D341Med (cell line): ENCODE results near the gene MFSD2A.
"Not testable (repeated sequence)": the region's sequence is repeated elsewhere in the genome, so short reads cannot be mapped to it uniquely, and the experiment has no call there.

Experiments used
- DNase-seq: peaks from one replicate; pipeline ENCODE4 v3.0.0; 2012; ENCODE audit warnings: low spot score

Gene MFSD2A

DNA sequence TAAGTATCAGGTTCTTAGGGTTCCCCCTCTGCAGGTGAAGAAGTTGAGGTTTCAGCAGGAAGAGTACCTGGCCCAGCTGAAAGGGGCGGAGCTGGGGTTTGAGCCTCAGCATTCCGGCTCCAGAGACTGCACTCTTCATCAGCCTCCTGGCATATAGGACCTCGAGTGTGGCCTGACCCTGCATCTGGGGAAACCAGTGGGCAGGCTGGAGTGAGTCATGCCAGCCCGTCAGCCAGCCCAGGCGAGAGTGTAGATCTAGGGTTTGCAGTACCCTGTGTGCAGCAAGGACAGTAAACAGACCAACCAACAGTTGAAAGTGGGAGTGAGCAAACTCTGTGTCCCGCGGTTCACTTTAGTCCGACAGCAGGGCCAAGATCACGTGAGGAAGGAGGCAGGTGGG, 14.1 kb downstream of the MFSD2A start:
- DNase-seq: no peak

DNA sequence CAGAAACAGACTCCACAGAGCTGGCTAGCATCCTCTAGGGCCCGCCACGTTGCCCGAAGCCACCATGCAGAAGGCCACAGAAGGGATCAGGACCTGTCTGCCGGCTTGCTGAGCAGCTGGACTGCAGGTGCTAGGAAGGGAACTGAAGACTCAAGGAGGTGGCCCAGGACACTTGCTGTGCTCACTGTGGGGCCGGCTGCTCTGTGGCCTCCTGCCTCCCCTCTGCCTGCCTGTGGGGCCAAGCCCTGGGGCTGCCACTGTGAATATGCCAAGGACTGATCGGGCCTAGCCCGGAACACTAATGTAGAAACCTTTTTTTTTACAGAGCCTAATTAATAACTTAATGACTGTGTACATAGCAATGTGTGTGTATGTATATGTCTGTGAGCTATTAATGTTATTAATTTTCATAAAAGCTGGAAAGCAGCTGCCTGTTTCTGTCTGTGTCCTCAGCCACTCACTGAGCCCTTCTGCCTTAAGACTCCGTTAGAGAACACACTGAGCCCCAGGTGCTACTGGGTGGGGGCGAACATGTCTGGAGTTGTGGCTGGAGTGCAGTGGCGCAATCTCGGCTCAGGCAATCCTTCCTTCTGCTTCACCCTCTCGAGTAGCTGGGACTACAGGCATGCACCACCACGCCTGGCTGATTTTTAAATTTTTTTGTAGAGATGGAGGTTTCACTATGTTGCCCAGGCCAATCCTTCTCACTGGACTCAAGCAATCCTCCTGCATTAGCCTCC, 14.8 kb downstream of the MFSD2A start:
- no peak for DNase-seq

DNA sequence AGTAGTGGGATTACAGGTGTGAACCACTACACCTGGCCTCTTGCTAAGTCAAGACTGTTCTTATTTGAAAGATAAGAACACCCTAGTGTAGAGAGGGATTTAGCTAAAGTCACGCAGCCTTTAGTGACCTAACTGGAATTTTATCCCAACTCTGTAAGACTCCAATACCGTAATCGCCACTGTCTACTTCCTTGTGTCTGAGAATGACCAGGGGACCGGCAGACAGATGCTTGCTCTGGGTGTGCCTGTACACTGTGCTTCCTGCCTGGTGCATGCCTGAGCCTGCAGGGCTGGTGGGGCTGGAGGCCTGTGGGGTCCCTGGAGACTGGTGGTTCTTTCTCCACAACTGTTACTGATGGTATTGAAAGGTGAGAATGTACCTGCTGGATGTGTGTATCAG, 15.3 kb downstream of the MFSD2A start:
- DNase-seq: no peak

- DNase-seq: no peak
Measured at GRCh38 chr1:39971138-39971537, 16.2 kb downstream of the MFSD2A start.

DNA sequence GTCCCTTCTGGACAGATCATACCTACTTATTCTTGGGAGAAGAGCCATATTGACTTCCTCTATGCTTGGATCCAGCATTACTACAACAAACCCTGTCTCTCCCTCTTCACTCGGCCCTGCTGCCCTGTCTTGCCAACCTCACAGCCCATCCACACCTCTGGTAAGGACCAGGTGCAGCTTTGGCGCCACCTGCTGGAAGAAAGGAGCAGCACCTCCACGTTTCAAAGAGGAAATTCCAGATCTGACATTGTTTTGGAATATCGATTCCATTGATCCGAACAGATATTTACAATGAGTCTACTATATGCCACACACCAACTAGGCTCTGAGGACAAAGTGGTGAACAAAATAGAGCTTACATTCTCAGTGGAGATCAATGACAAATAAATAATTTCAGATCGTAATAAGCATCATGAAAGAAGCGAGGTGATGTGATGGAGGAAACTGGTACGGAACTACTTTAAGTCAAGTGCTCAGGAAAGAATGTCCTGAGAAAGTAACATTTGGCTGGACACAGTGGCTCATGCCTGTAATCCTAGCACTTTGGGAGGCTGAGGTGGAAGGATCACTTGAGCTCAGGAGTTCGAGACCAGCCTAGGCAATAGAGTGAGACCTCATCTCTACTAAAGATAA, 18.7 kb downstream of the MFSD2A start:
- DNase-seq: peak; percentile 84

- no peak for DNase-seq
Measured at GRCh38 chr1:39976732-39977131, 21.8 kb downstream of the MFSD2A start.

DNA sequence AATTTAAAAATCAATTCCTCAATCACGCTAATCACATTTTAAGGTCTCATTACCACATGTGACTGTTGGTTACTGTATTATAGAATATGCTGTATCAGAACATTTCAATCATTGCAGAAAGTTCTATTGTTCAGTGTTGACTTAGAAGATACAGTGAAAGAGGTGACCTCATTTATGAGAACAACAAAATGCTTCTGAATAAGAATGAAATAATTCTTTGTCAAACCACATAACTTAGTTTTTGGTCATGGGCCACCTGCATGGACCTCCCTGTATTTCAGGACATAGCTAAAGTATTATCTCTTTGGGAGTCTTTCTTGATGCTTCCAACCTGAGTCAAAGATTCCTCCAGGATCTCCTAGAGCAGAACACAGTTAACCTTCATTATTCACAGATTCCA, 22.3 kb downstream of the MFSD2A start:
- no peak for DNase-seq

- no peak for DNase-seq
Measured at GRCh38 chr1:39979654-39980053, 24.7 kb downstream of the MFSD2A start.

DNA sequence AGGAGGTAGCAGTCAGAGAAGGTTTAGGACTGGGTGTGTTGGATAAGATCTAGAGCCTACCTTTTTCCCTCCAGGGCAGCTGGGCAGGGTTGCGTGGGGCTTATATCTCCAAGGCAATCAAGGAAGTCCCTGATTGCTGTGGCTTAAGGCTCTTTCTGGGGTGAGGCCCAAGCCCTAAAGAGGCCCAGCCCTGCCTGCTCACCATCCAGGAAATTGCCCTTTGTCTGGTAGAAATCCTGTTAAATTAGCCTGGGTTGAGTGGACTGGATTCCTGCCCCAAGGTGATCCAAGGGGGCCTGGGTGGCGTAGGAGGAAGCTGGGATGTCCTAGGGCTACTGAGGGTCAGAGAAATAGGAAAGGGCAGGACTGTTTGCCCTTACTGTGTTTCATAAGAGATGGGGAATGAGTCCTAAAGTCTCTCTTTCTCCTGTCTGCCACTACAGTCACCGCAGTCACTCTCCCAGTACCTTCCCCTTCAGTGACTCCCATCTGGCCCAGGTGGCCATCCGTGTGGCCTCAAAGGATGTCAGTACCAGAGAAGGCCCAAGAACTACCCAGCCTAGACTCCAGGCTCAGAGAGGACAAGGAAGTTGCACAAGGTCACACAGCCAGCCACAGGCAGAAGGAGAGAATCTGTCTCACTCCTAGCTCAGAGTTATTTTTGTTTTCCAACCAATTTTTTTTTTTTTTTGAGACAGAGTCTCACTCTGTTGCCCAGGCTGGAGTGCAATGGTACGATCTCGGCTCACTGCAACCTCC, 25.8 kb downstream of the MFSD2A start:
- no peak for DNase-seq

DNA sequence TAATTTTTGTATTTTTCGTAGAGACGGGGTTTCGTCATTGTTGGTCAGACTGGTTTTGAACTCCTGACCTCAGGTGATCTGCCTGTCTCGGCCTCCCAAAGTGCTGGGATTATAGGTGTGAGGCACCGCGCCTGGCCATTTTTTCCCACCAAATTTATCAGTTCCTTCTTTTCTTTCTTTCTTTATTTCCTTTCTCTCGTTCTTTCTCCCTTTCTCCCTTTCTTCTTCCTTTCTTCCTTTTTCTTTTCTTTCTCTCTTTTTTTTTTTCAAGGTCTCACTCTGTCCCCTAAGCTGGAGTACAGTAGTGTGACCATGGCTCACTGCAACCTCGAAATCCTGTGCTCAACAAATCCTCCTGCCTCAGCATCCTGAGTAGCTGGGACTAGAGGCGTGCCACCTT, 26.4 kb downstream of the MFSD2A start:
- DNase-seq: no peak

- no peak for DNase-seq
Measured at GRCh38 chr1:39981945-39982344, 27.0 kb downstream of the MFSD2A start.

- not testable (repeated sequence) for DNase-seq
Measured at GRCh38 chr1:39984480-39984879, 29.5 kb downstream of the MFSD2A start.

- DNase-seq: no peak
Measured at GRCh38 chr1:39984951-39985350, 30.0 kb downstream of the MFSD2A start.

DNA sequence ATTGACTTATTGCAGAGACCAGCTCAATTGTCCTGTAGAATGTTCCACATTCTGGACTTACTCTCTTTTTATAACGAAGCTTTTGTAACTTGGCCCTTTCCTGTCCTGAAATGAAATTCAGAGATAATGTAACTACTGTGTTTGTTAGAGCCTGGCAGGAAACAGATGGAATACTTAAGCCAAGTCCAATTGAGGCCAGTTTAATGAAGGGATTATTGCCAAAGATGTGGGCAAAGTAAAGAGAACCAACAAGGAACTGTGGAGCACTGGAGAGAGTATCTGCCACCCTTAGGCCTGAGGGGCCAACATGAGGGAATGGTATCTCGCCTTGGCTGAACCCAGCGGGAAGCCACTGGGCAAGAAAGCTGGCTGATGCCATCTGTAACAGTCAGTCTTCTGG, 32.9 kb downstream of the MFSD2A start:
- no peak for DNase-seq

DNA sequence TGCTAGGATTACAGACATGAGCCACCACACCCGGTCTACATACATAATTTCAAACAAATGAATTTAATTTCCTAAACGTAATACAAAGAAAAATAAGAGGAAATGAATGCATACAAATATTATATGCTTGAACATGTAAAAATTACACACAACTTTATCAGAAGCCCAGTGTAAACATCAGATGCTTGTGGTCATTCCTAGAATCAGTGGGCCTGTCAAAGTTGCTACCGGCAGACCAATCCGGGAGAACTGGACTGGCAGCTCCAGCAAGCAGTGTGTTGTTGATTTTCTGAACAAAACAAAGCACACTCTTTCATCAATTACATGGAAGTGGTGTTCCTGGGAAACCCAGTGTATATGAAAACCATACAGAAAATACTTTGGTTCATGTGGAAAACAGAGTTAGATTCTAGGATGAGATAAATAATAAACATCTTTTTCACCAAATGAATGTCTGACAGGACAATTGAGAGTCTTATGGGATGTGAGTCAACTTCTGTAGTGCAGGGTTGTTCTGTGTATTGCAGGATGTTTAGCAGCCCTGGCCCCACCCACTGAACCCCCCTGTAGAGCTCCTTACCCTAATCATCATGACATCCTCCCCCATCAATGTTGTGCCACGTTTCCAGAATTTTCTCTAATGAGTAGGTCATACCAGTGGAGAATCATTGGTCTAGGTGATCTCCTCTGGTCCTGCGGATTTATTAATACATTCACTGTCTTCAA, 33.8 kb downstream of the MFSD2A start:
- DNase-seq: no peak

GRCh38 chr1:39990428-39990827, 35.5 kb downstream of the MFSD2A start:
- DNase-seq: no peak

DNA sequence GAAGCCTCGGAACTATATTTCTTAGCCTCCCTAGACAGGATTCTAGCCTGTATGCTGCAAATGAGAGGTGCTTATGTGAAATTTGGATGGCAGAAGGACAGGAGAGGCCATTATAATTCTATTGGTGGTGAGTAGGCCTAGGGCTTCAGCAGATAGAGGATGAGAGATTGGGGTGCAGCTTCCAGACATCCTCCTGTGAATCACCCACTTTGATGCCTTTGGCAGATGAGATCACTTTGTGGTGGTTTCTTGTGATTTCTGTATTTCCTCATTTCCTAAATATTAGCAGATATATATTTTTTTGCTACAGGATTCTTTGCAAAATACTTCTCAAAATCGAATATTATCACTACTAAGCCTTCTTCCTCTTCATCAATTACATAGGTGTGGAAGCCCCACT, 37.3 kb downstream of the MFSD2A start:
- DNase-seq: no peak

DNA sequence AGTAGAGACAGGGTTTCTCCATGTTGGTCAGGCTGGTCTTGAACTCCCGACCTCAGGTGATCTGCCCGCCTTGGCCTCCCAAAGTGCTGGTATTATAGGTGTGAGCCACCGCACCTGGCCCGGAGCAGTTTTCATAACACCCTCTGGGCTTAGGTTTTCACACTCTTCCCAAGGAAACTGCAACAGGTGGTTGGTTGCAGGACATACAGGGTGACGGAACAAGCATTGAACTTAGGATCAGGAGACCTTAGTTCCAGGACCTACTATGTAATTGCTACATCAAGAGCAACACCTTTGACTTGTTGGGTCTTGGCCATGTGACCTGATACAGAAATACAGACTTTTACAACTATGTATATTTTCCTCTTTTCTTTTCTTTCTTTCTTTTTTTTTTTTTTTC, 37.9 kb downstream of the MFSD2A start:
- DNase-seq: no peak

GRCh38 chr1:39995973-39996393, 41.0 kb downstream of the MFSD2A start:
- no peak for DNase-seq

- no peak for DNase-seq
Measured at GRCh38 chr1:39996396-39997004, 41.6 kb downstream of the MFSD2A start.

DNA sequence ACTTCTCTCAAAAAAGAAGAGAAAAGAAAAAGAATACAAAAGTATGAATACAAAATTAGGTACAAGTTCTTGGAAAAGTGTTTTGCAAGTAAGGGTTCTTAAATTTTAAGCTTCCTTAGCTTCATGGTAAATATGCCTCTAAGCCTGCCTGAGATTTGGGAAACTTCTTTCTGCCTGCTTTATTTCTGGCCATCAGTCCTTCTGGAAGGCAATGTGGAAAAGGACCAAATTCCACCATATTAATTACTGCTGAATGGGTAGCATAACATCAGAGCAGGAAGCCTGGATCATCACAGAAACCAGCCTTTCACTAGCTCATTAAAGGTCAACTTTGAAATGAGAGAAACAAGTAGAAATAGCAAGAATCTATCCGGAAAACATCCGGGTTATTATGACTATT, 46.5 kb downstream of the MFSD2A start:
- DNase-seq: no peak
